ENCODE measurements around the gene HLA-DMA. TPM values are rescaled to one million over a fixed set of nuclear protein-coding genes. Genes with fewer than 3 reads are reported as not detected.

The HLA-DMA gene
- total RNA-seq: 100 to 1,000 TPM in 1 of 4 donors, 10 to 100 TPM in 3; 44.7 to 124 (median 69.7) TPM

DNA sequence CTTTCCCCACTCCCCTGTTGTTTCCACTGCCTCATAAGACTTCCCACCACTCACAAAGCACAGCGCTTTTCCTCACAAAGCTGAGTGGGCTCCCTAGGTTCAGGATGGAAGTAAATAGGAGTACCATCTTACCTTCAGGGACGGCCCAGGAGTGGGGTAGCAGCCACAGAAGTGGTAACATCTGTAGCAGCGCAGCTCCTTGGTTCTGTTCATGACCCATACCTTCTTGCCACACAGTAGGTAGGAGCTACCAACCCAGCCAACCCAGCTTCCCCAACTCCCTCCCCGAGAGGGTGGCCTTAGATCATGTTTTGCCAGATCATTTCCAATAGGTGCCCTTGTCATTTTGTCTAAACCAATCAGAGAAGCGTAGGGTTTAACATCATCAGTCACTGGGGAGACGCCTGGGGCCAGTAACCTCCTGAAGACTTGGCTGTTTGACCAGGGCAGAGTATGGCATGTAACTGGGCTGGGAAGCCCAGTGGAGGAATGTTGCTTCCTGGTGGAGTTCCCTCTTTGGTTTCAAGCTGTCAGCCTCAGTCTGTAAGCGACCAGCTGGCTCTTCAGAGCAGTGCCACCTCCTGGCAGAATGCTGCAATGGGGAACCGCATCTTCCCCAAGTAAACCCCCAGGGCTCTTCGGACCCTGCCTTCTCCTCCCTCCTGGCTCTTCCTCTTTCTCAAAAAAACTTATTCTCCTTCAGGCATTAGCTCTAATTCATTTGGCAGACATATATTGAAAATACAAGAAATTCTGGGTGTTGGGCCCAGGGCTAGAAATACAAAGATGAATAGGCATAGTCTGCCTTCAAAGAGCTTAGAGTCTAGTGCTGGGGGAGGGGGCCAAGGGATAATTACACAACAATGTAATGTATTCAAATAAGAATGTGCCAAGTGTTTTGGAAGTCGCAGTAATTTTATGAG lies at the start of gene HLA-DMA:
HLA-DMA (minus strand) TSS at position 281 of the 923 bp plus-strand sequence; CDS start at position 220, 61 bp downstream.
- TF ChIP-seq, protein P1, sequence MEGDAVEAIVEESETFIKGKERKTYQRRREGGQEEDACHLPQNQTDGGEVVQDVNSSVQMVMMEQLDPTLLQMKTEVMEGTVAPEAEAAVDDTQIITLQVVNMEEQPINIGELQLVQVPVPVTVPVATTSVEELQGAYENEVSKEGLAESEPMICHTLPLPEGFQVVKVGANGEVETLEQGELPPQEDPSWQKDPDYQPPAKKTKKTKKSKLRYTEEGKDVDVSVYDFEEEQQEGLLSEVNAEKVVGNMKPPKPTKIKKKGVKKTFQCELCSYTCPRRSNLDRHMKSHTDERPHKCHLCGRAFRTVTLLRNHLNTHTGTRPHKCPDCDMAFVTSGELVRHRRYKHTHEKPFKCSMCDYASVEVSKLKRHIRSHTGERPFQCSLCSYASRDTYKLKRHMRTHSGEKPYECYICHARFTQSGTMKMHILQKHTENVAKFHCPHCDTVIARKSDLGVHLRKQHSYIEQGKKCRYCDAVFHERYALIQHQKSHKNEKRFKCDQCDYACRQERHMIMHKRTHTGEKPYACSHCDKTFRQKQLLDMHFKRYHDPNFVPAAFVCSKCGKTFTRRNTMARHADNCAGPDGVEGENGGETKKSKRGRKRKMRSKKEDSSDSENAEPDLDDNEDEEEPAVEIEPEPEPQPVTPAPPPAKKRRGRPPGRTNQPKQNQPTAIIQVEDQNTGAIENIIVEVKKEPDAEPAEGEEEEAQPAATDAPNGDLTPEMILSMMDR (IDR thresholded peaks at IDR 0.05; ENCODE audit: low read depth): no peak

GRCh38 chr6:33001685-33002084 lies 48.8 kb upstream of the HLA-DMA start:
- TF ChIP-seq, protein P1 (IDR thresholded peaks at IDR 0.05; ENCODE audit: low read depth): no peak

- TF ChIP-seq, protein P1 (IDR thresholded peaks at IDR 0.05; ENCODE audit: low read depth): no peak
Observed at GRCh38 chr6:33000055-33000454, 47.2 kb upstream of the HLA-DMA start.

GRCh38 chr6:32995448-32995847 lies 42.6 kb upstream of the HLA-DMA start:
- TF ChIP-seq, protein P1 (IDR thresholded peaks at IDR 0.05; ENCODE audit: low read depth): no peak

GRCh38 chr6:32993363-32993973 lies 40.6 kb upstream of the HLA-DMA start:
- TF ChIP-seq, protein P1 (IDR thresholded peaks at IDR 0.05; ENCODE audit: low read depth): no peak

DNA sequence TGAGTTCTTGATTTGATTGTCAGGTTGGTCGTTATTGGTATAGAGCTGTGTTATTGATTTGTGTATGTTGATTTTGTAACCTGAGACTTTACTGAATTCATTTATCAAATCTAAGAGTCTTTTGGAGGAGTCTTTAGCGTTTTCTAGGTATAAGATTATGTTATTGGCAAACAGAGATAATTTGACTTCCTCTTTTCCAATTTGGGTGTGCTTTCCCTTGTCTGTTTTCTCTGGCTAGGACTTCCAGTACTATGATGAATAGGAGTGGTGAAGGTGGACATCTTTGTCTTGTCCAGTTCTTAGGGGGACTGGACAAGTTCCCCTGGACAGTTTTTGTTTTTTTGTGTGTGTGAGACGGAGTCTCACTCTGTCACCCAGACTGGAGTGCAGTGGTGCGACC lies 39.1 kb upstream of the HLA-DMA start:
- TF ChIP-seq, protein P1 (IDR thresholded peaks at IDR 0.05; ENCODE audit: low read depth): no peak

DNA sequence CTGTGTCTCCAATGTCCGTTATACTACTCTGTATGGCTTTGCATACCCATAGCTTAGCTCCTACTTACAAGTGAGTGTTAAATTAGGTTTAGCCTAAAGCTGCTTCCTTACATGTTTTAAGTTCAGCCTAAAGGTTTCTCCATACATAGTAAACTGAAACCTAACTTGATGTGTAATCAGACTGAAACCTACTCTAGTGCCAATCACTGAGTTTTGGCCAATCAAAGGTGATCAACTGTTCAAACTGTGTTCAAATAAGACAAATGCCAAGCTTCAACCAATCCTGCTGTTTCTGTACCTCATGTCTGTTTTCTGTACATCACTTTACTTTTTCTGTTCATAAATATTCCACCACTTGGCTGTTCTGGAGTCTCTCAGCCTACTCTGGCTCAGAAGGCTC lies 36.5 kb upstream of the HLA-DMA start:
- TF ChIP-seq, protein P1 (IDR thresholded peaks at IDR 0.05; ENCODE audit: low read depth): no peak
